ENCODE data around the gene TBPL1. TPM values are rescaled to one million over a fixed set of nuclear protein-coding genes. Genes with fewer than 3 reads are reported as not detected.

The TBPL1 gene
- total RNA-seq, 1 donor from 2014 or later, result 13.4 TPM

DNA sequence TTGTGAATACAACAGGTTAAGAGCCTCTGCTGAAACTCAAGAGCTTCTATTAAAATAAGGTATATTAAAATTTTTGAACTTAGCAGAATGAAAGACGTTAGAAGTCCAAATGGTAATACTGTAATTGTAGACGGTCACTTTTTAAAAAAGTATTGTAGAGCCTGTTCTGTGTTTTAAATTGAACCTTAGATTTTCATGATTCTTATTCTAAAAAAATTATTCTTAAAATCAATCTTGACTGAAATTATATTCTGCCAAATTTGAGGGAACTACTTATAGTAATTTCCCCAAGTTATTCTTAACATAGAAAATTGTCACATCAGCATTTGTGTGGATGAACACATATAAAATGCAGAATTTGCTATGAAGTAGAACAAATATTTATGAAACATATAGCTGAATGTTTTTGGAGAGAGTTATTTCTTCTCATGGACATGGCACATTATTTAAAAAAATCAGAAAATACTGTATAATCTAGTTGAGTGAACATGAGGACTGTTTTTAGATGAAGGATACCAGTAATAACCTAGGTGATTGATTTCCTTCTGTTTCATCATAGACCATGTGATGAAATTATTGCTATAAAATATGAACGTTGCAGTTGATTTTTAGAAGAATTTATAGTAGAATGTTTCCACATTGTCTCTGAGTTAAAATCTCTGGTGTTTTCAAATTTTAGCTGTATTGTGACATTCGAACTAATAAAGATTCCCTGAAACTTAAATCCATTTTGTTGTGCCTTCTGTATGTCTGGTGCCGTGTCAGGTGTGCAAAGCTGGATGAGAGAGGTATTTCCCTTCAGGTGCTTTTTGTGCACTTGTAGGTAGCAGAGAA, 2.8 kb downstream of the TBPL1 start:
- DNase-seq, result no peak
- intact Hi-C loops (cut with micrococcal nuclease), result no loop called here
- no peaks in the 10 kb centered on the region for H3K27me3 ChIP-seq (ENCODE audit: low read depth)
- TF ChIP-seq, protein P1, sequence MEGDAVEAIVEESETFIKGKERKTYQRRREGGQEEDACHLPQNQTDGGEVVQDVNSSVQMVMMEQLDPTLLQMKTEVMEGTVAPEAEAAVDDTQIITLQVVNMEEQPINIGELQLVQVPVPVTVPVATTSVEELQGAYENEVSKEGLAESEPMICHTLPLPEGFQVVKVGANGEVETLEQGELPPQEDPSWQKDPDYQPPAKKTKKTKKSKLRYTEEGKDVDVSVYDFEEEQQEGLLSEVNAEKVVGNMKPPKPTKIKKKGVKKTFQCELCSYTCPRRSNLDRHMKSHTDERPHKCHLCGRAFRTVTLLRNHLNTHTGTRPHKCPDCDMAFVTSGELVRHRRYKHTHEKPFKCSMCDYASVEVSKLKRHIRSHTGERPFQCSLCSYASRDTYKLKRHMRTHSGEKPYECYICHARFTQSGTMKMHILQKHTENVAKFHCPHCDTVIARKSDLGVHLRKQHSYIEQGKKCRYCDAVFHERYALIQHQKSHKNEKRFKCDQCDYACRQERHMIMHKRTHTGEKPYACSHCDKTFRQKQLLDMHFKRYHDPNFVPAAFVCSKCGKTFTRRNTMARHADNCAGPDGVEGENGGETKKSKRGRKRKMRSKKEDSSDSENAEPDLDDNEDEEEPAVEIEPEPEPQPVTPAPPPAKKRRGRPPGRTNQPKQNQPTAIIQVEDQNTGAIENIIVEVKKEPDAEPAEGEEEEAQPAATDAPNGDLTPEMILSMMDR (IDR thresholded peaks at IDR 0.05; ENCODE audit: borderline replicate concordance), result no peak
- H3K9me3 ChIP-seq (replicated peaks), result no peaks in the 10 kb centered on the region
- peaks cover 70% of the 10 kb centered on the region for H3K4me1 ChIP-seq
- no peak overlapping the region for H3K4me3 ChIP-seq
- no peaks in the 10 kb centered on the region for H3K36me3 ChIP-seq
- H3K27ac ChIP-seq (replicated peaks), result no peak overlapping the region

DNA sequence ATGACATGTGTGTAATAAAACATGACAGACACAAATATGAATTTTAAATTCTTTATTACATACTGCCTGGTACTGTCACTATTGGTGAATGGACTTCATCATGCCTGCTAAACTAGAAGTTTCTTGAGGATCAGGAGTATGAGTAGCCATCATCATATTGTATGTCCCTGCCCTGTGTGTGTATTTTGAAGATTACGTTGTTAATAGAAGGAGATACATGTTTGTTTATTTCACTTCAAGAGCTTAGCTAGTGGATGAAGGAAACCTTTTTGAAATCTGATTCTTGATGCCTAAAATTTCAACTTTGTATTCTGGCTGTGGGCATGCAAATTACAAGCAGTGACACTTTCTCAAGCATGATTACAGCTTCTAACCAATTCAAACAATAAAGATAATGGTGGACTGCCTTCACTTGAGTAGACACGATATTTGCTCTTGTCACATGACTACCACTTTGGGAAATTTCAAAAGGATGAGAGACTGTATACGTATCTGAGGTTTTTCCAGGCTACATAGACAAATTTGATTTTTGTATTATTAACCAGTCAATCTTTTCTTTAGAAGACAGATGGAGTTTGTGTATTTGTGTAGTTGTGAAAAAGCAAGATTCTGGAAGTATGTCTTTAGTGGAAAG, 3.5 kb downstream of the TBPL1 start:
- H3K36me3 ChIP-seq, result no peaks in the 10 kb centered on the region
- no peaks in the 10 kb centered on the region for H3K9me3 ChIP-seq (replicated peaks)
- TF ChIP-seq, protein P1 (IDR thresholded peaks at IDR 0.05; ENCODE audit: borderline replicate concordance), result no peak
- H3K27ac ChIP-seq (replicated peaks), result no peak overlapping the region
- peaks cover 63% of the 10 kb centered on the region for H3K4me1 ChIP-seq
- intact Hi-C loops (cut with micrococcal nuclease), result no loop called here
- no peaks in the 10 kb centered on the region for H3K27me3 ChIP-seq (ENCODE audit: low read depth)
- DNase-seq, result no peak
- H3K4me3 ChIP-seq, result no peak overlapping the region

GRCh38 chr6:133957227-133957626, 4.2 kb downstream of the TBPL1 start:
- Histone ChIP-seq H3K36me3 (no peaks in the 10 kb centered on the region), H3K4me1 (peaks cover 63% of the 10 kb centered on the region), H3K27ac (replicated peaks) (no peak overlapping the region), H3K4me3 (no peak overlapping the region), H3K9me3 (replicated peaks) (no peaks in the 10 kb centered on the region), H3K27me3 (ENCODE audit: low read depth) (no peaks in the 10 kb centered on the region)
- DNase-seq, result no peak
- TF ChIP-seq, protein P1 (IDR thresholded peaks at IDR 0.05; ENCODE audit: borderline replicate concordance), result no peak
- intact Hi-C loops (cut with micrococcal nuclease), result no loop called here

DNA sequence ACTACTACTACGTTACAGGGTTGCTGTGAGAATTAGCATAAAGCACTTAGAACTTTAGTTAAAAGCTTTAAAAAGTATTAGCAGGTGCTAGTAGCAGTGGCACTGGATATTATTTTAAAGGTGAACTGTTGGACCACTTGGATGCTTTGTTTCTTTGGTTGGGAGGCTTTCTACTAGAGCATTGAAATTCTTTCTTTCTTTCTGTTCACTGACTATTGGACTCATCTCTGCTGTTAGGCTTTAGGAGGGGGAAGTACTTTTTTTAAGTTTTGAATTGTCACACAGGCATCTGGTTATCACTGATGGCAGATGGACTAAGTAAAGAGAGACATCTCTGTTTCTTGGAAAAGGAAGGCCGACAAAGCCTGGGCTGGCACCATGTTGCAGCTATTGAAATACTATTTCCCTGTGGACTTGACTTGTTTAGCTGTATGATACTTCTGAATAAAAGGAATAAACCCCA, 4.8 kb downstream of the TBPL1 start:
- no peak overlapping the region for H3K27ac ChIP-seq (replicated peaks)

DNA sequence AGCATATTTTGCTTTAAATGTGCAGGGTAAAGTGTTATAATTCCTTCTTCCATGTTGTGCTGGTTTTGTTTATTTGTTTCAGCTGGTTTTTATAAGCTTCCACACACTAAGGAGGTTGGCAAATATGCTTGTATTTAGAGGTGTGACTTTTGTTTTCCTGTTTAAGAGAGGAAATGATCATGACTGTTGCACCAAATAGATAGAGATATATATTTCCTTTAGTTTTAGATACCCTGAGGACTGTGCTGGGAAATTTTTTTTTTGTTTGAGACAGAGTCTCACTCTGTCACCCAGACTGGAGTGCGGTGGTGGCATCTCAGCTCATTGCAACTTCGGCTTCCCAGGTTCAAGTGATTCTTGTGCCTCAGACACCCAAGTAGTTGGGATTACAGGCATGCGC, 5.8 kb downstream of the TBPL1 start:
- TF ChIP-seq, protein P1 (IDR thresholded peaks at IDR 0.05; ENCODE audit: borderline replicate concordance), result no peak
- intact Hi-C loops (cut with micrococcal nuclease), result no loop called here
- Histone ChIP-seq H3K27ac (replicated peaks) (no peak overlapping the region), H3K4me1 (peaks cover 62% of the 10 kb centered on the region), H3K4me3 (no peak overlapping the region), H3K27me3 (ENCODE audit: low read depth) (no peaks in the 10 kb centered on the region), H3K36me3 (no peaks in the 10 kb centered on the region), H3K9me3 (replicated peaks) (no peaks in the 10 kb centered on the region)
- no peak for DNase-seq

More for the DNA sequence above, 4.8 kb downstream of the TBPL1 start:
- TF ChIP-seq, protein P1 (IDR thresholded peaks at IDR 0.05; ENCODE audit: borderline replicate concordance), result no peak
- Histone ChIP-seq H3K27me3 (ENCODE audit: low read depth) (no peaks in the 10 kb centered on the region), H3K9me3 (replicated peaks) (no peaks in the 10 kb centered on the region), H3K4me1 (peaks cover 67% of the 10 kb centered on the region), H3K36me3 (no peaks in the 10 kb centered on the region), H3K4me3 (no peak overlapping the region)
- DNase-seq, result no peak
- intact Hi-C loops (cut with micrococcal nuclease), result no loop called here
